GM12801 (cell line): ENCODE results near the gene SPECC1.

Experiments used
- CTCF ChIP-seq: IDR thresholded peaks from one replicate; pipeline ENCODE4 v1.5.1; 2011; ENCODE audit warnings: control low read depth; ENCODE audit not compliant: insufficient read length; ENCODE audit errors: extremely low read depth

Gene SPECC1

GRCh38 chr17:20096430-20096829 lies 87.3 kb downstream of the SPECC1 start:
- no peak for TF ChIP-seq CTCF

GRCh38 chr17:20097330-20097729 lies 88.2 kb downstream of the SPECC1 start:
- TF ChIP-seq CTCF, result no peak

GRCh38 chr17:20098314-20098713 lies 89.2 kb downstream of the SPECC1 start:
- TF ChIP-seq CTCF, result no peak

GRCh38 chr17:20103454-20104446 lies 94.6 kb downstream of the SPECC1 start:
- no peak for TF ChIP-seq CTCF

- no peak for TF ChIP-seq CTCF
Measured at GRCh38 chr17:20105539-20106280, 96.6 kb downstream of the SPECC1 start.

GRCh38 chr17:20109076-20109475 lies 99.9 kb downstream of the SPECC1 start:
- TF ChIP-seq CTCF, result no peak

- no peak for TF ChIP-seq CTCF
Measured at GRCh38 chr17:20111538-20111937, 102.4 kb downstream of the SPECC1 start.
